ENCODE measurements around the gene PAM. TPM values are rescaled to one million over a fixed set of nuclear protein-coding genes. Genes with fewer than 3 reads are reported as not detected.

PAM gene
- polyA plus RNA-seq (2012; ENCODE audit: insufficient read depth, insufficient read length): 21.9 TPM

GRCh38 chr5:102754767-102755431 lies at the start of gene PAM:
PAM (plus strand) TSS chr5:102755305; CDS start chr5:102866196, 110,891 bp downstream.
- peak; percentile 31 for DNase-seq (ENCODE audit: low read depth, low spot score)
- peak within 1 kb of the TSS; percentile 74 for H3K4me3 ChIP-seq (ENCODE audit: low read length)

- no peak overlapping the region for H3K4me3 ChIP-seq (ENCODE audit: low read length)
- DNase-seq (ENCODE audit: low read depth, low spot score): no peak
Measured at GRCh38 chr5:102711525-102712385, 43.4 kb upstream of the PAM start.

- DNase-seq (ENCODE audit: low read depth, low spot score): no peak
- H3K4me3 ChIP-seq (ENCODE audit: low read length): no peak overlapping the region
Measured at GRCh38 chr5:102713278-102713677, 41.8 kb upstream of the PAM start.

- H3K4me3 ChIP-seq (ENCODE audit: low read length): no peak overlapping the region
- no peak for DNase-seq (ENCODE audit: low read depth, low spot score)
Measured at GRCh38 chr5:102713682-102714231, 41.3 kb upstream of the PAM start.

GRCh38 chr5:102715082-102715807 lies 39.9 kb upstream of the PAM start:
- no peak overlapping the region for H3K4me3 ChIP-seq (ENCODE audit: low read length)
- DNase-seq (ENCODE audit: low read depth, low spot score): no peak

- DNase-seq (ENCODE audit: low read depth, low spot score): no peak
- H3K4me3 ChIP-seq (ENCODE audit: low read length): no peak overlapping the region
Measured at GRCh38 chr5:102716017-102716416, 39.1 kb upstream of the PAM start.

GRCh38 chr5:102718819-102719218 lies 36.3 kb upstream of the PAM start:
- no peak for DNase-seq (ENCODE audit: low read depth, low spot score)
- no peak overlapping the region for H3K4me3 ChIP-seq (ENCODE audit: low read length)

- H3K4me3 ChIP-seq (ENCODE audit: low read length): no peak overlapping the region
- no peak for DNase-seq (ENCODE audit: low read depth, low spot score)
Measured at GRCh38 chr5:102719886-102720285, 35.2 kb upstream of the PAM start.

- no peak overlapping the region for H3K4me3 ChIP-seq (ENCODE audit: low read length)
- no peak for DNase-seq (ENCODE audit: low read depth, low spot score)
Measured at GRCh38 chr5:102720969-102721368, 34.1 kb upstream of the PAM start.

- DNase-seq (ENCODE audit: low read depth, low spot score): no peak
- H3K4me3 ChIP-seq (ENCODE audit: low read length): no peak overlapping the region
Measured at GRCh38 chr5:102722931-102723330, 32.2 kb upstream of the PAM start.

GRCh38 chr5:102731693-102732092 lies 23.4 kb upstream of the PAM start:
- no peak overlapping the region for H3K4me3 ChIP-seq (ENCODE audit: low read length)
- no peak for DNase-seq (ENCODE audit: low read depth, low spot score)

- H3K4me3 ChIP-seq (ENCODE audit: low read length): no peak overlapping the region
- DNase-seq (ENCODE audit: low read depth, low spot score): no peak
Measured at GRCh38 chr5:102733534-102733933, 21.6 kb upstream of the PAM start.

GRCh38 chr5:102737161-102737560 lies 17.9 kb upstream of the PAM start:
- DNase-seq (ENCODE audit: low read depth, low spot score): no peak
- H3K4me3 ChIP-seq (ENCODE audit: low read length): no peak overlapping the region

GRCh38 chr5:102737805-102738469 lies 17.2 kb upstream of the PAM start:
- no peak overlapping the region for H3K4me3 ChIP-seq (ENCODE audit: low read length)
- DNase-seq (ENCODE audit: low read depth, low spot score): no peak

- DNase-seq (ENCODE audit: low read depth, low spot score): no peak
Measured at GRCh38 chr5:102740515-102740914, 14.6 kb upstream of the PAM start.

GRCh38 chr5:102742215-102742614 lies 12.9 kb upstream of the PAM start:
- no peak overlapping the region for H3K4me3 ChIP-seq (ENCODE audit: low read length)
- no peak for DNase-seq (ENCODE audit: low read depth, low spot score)

More at GRCh38 chr5:102740515-102740914, 14.6 kb upstream of the PAM start:
- no peak overlapping the region for H3K4me3 ChIP-seq (ENCODE audit: low read length)

GRCh38 chr5:102743900-102744299 lies 11.2 kb upstream of the PAM start:
- DNase-seq (ENCODE audit: low read depth, low spot score): no peak
- no peak overlapping the region for H3K4me3 ChIP-seq (ENCODE audit: low read length)

GRCh38 chr5:102747386-102748166 lies 7.5 kb upstream of the PAM start:
- no peak for DNase-seq (ENCODE audit: low read depth, low spot score)
- no peak overlapping the region for H3K4me3 ChIP-seq (ENCODE audit: low read length)
